Activated T-cell treated with anti-CD3 and anti-CD28 coated beads, Interleukin-2, amount 50 U/mL, for 1 hour (primary cell): ENCODE data around the gene ZNF394.

ENCODE experiments used
- DNase-seq: peaks from one replicate; pipeline ENCODE4 v3.0.0-alpha.2; 2020

The ZNF394 gene

DNA sequence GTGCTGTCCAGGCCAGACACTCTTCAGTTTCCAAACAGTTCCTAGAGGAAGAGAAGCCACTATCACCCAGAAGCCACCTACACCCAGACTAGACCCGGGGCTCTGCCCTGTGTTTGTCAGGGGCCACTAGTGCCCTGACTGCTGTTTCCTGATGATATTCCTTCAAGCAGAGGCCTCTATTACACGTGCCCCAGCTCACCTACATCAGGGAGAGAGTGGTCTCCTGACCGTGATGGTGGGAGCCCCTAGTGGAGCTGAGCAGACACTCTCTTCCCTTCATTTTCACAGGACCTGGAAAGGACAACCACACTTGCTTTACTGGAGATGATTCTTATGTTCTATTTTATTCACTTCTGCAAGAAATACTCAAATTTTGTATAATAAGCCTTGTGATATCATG, 9.2 kb downstream of the ZNF394 start:
- no peak for DNase-seq

DNA sequence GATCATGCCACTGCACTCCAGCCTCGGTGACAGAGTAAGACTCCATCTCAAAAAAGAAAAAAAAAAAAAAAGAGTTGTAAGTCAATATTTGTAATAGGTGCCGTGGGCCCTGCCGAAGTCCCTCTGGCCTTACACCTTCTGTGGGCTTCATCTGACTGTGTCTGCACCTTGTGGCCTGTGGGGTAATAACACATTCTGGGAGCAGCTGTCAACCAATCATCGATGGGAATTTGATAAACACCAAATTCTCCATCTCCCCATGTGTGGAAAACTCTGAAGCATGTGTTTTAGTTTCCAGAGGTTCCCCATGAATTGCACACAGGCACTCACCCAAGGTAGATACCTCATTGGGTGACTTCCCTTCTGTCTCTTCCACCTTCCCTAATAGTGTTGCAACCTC, 10.8 kb downstream of the ZNF394 start:
- DNase-seq: no peak

DNA sequence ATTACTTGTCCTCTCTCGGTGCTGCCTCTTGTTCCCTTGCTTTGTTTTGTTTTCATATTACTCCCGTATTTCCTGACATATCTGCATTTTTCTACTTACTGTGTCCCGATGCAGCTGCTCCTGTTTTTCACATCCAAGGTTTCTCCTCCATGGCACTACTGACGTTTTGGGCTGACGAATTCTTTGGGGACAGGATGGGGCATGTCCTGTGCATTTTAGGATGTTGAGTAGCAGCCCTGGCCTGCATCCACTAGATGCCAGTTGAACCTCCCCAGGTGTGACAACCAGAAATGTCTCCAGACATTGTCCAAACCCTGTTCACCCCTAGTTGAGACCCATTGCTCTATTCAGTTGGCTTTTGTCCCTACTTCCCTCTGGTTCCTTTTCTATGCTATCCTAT, 15.0 kb downstream of the ZNF394 start:
- no peak for DNase-seq

DNA sequence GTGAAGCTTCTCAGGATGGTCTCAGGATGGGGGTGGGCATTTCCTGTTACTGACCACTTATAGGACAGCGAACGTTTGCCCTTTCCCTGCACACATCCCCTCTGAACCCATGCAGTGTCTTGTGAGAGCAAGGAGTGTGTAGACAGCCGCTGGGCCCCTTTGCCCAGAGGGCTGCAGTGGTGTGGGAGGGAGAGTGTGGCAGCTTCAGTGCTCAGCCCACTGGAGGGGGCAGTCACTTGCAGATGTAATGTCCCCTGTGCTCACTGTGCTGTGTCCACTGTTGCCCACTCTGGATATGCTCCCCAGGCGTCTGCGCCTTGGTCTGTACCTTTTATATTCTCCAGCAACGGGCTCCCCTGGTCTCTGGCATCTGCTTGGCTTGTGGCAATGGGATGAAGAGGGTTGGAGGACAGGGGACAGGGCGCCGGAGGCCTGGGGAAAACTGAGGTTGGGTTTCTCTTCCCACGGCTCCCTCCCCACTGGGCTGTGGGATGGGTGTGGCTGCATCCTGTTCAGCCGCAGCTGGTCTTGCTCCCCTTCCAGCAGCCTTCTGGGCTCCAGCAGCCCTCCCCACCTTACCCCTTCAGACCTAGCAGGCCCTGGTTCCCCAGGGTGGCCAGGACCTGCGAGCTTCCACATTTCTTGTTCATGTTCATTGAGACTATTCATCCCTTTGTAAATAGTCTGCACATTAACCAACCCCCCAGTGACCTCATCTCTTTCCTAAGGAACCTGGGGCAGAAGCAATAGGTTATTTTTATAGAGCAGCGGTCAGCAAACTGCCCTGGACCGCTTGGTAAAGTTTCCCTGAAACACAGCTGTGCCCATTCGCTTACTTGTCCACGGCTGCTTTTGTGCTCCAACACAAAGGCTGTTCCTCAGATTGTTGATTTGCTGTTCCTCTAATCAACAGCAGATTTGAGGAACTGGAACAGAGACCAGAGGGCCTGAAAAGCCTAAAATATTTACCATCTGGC, 21.3 kb downstream of the ZNF394 start:
- no peak for DNase-seq

DNA sequence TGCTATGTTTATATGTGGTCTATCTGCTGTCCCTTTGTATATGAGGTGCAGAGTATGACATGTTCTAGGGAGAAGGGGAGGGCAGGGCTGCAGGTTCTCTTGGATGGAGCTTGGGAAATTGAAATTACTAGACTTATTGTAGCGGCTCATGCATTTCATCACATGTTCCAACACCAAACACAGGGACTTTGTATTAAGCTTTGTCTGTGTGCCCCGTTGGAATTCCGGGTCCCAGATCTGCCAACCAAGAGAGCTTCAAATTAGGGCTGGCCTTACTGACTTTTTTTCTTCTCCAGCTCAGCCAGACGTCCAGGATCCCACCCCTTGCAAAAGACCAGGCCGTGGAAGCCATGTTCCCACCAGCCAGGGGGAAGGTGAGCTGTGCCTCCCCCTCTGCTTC, 24.0 kb downstream of the ZNF394 start:
- DNase-seq: no peak

DNA sequence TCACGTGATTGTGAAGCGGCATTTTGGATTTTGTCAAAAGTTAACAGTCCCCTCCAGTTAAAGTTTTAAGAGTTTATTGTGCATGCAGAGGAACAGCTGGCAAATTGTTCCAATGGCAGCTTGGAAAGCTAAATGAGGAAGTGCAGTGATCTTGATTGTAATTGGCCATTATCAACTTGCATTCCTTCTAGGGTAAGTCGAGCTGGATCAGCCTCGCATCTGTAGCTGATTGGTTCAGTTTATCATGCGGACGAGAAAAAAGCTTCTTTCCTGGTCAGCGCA, 26.8 kb downstream of the ZNF394 start:
- no peak for DNase-seq

DNA sequence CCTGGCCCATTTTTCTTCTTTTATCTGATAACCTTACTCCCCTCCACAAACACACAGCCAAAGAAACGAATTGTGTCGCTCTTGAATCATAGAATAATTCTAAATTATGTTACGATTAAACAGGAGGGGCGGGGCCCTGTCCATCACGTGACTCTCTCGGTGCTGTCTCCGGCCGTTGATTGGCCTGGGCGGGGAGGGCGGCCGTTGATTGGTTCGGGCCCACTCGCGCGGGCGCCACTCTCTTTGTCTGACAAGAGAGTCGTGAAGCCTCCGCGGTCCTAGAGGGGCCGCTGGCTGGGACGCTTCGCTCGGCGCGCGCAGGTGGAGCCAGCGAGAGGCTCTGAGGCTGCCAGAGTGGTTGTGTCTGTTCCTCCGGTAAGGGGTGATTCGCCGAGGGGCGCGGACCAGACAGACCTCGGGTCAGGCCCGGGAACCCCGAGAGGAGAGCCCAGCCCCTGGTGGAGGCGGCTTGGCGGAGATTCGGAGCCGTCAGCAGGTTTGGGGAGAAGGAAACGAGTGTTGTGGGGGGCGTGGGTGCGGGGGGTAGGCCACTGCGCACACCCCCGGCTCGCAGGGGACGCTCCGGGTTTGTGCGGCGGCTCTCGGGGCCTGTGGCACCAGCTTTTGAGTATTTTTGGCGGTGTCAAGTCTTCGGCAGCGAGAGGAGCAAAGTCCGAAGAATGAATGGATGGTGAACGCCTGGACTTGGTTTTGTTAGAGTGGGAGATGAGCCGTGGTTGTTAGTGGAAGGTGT, 27.3 kb downstream of the ZNF394 start, which contains the start of gene ZNF789:
Gene ZNF789, plus strand, starts transcription at position 330 of the 754 bp plus-strand sequence. CDS start 3,567 bp downstream, outside the sequence.
- DNase-seq: peak; percentile 97

DNA sequence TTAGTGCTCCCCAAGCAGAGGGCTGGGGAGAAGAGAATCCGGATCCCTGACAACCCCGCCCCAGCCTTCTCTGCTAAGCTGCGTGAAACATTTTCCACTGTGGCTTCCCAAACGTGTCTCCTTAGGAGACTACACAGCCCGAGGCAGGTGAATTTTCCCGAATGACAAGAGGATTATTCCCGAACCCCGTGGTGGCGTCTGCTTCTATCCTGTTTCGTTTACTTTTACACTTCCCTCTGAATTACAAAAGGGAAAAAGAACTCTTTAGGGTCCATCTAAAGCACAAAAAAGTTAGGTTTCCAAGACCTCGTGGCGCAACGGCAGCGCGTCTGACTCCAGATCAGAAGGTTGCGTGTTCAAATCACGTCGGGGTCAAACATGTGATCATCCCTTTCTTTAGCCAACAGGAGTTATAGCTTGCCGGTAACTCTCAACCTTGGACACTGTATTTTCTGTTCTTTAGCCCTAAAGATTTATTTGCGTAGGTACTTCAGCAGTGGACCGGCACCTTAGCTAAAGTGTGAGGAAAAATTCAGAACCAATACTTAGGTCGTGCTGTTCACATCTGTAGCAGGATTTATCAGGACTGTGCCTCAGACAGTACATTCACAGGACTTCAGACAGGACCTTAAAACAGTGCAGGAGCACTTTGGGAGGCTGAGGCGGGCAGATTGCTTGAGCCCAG, 30.6 kb downstream of the ZNF394 start:
- no peak for DNase-seq

DNA sequence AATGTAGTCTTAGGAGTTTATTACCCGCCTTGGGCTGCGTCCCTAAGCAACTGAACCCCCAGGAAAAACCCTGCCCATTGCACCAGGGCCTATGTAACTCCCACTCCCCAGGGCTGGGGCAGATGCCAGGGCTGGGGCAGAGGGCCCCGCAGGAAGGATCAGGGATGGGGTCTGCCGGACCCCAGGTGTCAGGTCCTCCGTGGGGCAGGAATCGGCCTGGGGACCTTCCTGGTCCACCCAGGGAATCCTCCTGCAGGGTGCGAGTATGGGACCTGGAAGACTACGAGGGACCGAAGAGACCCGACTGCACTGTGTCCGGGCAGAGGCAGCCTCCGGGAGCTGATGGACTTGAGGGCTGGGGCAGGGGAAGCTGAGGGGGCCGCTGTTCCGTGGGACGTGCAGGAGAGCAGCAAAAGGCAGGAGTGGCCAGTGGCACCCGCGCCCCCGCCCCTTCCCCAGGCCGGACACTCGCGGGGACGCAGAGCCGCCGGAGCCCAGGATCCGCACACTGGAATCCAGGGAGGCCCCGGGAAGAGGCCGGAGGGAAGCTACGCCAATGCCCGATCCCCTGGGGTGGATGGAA, 31.7 kb downstream of the ZNF394 start:
- no peak for DNase-seq

DNA sequence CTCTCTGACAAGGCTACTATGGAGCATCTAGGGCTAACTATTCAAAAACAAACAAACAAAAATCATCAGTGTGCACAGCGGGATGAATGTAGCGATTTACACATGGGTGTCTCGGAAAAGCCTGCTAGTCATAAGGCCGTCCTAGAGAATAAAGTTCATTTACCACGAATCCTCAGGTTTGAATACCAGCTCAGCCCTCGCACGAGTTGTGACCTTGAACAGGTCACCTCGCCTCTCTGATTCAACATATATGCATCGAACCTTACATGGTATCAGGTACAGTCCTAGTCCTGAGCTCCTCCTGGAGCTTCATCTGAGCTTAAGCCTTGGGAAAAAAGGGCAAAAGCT, 34.7 kb downstream of the ZNF394 start:
- no peak for DNase-seq

DNA sequence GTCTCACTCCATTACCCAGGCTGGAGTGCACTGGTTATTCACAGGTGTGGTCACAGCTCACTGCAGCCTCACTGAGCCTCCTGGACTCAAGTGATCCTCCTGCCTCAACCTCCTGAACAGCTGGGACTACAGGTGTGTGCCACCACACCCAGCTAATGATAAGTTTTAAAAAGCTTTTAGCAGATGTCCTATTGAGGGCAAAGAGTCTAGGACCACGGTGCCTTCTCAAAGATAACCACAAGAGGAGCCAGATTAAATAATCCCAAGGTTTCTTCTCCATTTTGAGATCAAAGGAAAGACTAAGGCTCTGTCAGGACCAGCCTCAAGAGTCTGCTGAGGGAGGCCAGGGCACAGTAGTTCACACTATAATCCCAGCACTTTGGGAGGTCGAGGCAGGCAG, 38.9 kb downstream of the ZNF394 start:
- DNase-seq: no peak

DNA sequence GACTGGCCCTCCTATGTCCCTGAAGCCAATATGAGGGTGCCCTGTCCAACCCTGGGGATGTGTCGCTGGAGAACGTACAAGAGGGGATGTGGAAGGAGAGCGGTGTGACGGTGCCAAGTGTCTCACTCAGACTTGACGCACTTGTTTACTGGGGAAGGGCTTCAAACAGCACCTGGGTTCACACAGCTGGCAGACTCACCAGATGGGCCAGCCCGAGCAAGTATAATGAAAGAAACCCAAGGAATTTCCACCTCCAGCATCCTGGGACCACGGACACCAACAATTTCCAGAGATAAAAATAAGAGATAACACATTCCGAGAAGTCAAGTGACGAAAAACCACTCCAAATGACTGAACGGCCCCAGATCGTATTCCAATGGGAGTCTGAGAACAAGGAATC, 39.4 kb downstream of the ZNF394 start:
- DNase-seq: no peak

DNA sequence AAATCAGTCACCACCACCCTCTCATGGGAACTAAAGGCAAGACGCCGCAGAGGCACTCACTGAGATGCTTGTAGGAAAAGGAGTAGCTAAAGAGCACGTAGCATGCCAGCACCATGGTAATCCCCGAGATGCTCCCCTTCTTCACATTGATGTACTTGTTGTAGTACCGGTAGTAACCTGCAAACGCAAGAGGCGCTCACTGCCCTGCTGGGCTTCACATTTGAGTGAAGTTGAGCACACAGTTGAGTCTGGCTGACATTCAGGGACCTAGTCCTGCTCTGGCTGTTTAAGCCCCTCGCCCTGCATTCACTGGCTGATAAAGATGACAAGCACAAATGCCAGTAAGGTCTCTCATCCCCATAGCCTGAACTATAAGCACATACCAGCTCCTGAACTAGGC, 41.0 kb downstream of the ZNF394 start:
- peak; percentile 27 for DNase-seq

DNA sequence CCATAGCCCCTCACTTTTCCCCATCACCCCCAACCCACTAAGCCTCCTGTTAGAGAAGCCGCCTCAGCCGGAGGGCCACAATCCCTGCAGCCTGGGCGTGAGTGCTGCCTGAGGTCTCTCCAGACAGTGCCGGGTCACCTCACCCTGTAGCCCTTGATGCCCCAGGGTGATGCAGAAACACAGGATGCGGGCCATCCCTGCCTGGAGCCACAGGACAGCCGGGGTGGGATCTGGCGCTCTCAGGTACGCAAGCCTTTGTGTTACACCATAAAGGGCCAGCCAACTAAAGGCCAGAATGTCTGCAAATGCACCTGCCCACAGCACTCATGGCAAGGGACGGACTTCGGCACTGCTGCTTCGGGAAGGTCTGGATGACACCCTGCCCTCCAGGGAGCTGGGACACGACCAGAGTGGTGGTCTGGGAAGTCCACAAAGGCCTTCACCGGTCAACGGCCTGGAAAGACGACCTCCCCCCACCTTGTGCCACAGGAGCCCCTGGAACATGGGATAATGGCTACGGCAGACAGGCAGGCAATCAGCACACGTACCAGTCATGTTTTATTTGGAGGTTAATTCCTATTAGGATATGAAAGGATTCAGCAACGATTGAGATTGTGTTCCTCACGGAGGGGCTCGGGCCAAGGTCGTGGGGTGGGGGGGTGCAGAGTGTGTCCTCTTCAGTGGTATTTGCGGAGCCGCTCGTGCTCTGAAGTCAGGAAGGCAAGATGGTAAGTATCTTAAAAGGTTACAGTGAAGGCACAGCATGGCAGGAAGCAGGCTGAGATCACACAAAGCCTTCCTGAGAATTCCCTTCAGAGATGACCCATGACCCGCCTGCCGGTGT, 42.2 kb downstream of the ZNF394 start:
- DNase-seq: no peak

DNA sequence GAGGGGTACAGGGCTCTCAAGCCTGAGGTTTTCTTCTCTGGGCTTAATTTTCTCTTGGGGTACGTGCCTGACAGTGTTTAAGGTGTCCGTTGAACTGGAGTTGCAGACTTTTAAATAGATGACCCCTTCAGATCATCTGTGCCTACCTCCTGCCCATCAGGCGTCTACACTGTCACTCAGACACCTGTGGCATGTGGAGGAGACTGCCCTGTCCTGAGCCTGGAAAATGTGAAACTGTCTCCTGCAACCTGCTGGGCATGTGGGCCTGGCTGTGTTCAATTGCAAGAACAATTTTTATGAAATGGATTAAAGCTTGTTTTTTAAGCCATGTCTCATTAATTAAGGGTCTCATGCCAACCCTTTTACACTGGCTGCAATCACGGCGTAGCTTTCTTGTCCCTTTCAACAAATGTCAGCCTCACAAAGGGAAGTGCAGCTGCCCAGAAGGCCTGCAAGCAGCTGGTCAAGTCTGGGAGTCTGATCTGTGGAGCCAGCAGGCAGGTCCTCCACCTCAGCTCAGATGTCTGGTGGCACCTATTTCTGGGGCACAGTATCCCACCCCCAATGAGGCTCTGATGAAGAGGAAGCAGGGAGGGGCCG, 42.9 kb downstream of the ZNF394 start:
- no peak for DNase-seq

DNA sequence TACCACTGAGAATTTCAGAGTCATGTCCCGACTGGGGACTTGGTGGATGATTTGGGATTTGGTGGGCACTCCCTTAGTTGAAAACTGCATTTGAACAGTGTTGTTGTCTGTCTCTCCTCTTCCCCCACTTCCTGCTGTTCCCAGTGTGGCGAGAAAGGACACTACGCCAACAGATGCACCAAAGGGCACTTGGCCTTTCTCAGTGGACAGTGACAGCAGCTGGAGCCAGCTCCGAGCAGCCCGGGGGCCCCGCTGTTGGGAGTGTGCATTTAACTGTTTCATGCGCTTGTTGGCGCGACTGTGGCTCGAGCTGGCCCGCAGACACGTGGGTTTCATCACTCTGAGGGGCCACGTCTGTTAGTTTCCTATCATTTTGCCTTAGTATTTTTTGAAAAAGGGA, 43.8 kb downstream of the ZNF394 start:
- no peak for DNase-seq

DNA sequence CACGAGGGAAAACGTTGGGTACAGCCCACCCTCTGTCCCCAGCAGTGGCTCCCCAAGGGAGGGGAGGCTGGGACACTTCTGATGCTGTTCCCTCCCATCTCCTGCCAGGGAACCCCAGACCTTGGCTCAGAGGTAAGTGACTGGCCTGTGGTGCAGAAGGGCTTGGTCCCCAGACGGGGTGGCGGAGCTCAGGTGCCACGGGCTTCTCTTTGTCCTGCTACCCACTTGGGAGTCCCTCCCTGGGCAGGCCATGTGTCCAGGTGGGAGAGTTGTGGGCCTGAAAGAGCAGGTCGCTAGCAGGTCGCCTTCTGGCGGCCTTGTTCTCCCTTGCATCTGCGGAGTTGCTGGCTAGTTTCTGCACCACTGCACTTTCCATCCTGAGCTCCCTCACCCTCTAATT, 44.2 kb downstream of the ZNF394 start:
- no peak for DNase-seq

DNA sequence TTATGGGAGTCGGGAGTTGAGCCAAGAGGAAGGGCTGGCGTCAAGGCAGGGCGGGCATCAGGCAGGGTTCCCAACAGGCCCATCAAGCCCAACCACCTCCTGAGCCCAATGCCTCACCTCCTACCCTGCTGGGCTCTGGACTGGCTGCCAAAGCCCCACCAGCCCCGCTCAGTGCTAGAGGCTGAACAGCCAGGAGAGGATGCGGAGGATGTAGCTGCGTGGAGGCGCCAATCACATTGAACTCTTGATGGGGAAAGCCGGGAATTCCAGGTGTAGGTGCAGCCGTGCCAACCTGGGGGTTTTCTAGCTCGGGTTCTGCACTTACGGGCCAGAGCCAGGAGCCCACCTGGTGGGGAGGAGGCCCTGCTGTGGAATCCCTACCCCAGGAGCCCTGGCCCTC, 47.0 kb downstream of the ZNF394 start:
- DNase-seq: no peak

DNA sequence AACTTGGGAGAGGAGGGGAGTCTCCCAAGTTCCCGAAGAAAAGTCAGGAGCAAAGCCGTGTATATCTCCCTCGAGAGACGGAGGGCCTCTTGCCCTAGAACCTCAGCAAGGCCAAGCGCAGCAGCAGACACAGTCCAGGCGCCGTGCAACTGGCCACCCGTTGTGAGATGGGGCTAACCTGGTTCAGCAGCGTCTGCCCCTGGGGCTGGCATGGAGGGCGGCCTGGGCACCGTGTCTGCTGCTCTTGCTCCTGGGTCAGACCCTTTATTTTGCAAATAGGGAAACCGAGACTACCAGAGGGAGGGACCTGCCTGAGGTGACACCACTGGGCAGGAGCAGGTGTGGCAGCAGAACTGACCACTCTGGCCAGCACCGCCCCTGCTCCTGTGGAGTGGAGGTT, 47.5 kb downstream of the ZNF394 start:
- DNase-seq: no peak

DNA sequence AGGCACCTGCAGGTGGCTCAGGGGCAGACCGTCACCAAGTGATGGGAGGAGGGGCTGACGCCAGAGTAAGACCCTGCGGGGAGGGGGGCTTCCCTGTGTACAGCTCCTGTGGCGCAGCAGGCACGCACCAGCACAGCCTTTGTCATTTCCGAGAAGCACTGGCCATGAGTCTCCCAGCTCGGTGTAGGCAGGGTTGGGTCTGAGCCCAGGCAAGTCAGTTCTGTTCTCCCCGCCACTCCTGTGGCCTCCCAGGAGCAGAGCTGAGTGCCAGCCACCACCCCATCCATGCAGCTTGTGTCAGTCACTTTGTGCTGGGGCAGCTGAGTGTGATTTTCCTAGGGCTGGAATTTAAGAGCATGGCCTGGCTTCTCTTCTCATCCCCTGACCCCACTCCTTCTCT, 48.1 kb downstream of the ZNF394 start:
- DNase-seq: no peak

DNA sequence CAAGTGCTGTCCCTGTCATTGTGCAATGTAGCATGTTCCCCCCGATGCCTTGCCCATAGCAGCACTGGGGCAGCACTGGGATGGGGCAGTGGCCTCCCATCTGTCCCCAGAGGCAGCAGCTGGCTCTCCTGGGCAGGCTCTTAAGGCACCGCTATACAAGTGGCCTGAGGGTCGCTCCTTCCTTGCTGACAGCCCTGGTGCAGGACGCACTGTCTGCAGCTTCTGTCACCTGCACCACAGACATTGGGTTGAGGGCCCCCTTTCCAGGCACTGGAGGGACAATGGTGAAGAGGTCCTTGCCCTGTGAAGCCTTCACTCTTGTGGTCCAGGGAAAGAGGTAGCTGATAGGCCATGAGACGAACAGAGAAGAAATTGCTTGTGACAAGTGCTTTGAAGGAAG, 50.8 kb downstream of the ZNF394 start:
- DNase-seq: no peak

DNA sequence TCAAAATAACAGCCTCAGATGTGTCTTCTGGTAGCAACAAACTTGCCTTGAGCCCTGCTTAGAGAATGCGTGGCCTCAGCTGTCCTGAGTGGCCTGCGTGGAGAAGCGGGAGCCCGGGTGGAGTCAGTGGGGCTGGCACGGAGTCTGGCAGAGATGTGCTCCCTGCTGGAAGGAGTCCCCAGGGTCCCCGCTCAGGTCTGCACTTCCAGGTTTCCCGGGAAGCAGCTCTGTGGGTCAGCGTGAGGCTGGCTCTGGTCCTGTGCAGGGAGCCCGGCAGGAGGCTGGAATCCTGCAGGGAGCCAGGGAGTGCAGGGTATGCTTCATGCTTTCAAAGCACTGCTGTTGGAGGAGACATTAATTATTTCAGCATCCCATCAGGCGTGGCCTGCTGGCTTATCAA, 51.2 kb downstream of the ZNF394 start:
- no peak for DNase-seq
